Inflammatory macrophage treated with lipopolysaccharide for 1 hour (primary cell): ENCODE data around the gene FBXL15.
A peak's percentile ranks its signal among the peaks of the same experiment; 100 is the strongest.
"Not testable (repeated sequence)": the region's sequence is repeated elsewhere in the genome, so short reads cannot be mapped to it uniquely, and the experiment has no call there.

Experiments used
- DNase-seq, 2 donors: peaks; one replicate each; pipeline ENCODE4 v3.0.0-alpha.2; 2020 to 2022

FBXL15 gene

GRCh38 chr10:102432162-102432950, 11.7 kb downstream of the FBXL15 start, which contains the start of gene CUEDC2:
CUEDC2 (minus strand) TSS chr10:102432574; CDS start chr10:102425188, 7,386 bp downstream.
- peak; percentile 95 to 99 for DNase-seq

- peak; percentile 68 to 88 for DNase-seq
These were observed 13.0 kb downstream of the FBXL15 start for GRCh38 chr10:102433619-102434046.

GRCh38 chr10:102434394-102435132, 13.9 kb downstream of the FBXL15 start:
- DNase-seq, result peak; percentile 53 to 79

- DNase-seq, result no peak
These were observed 14.5 kb downstream of the FBXL15 start for GRCh38 chr10:102435133-102435497.

- DNase-seq, result peak; percentile 69 to 70
These were observed 15.0 kb downstream of the FBXL15 start for GRCh38 chr10:102435529-102436233.

- DNase-seq, result no peak
These were observed 15.7 kb downstream of the FBXL15 start for GRCh38 chr10:102436312-102436711.

GRCh38 chr10:102437515-102437914, 16.9 kb downstream of the FBXL15 start:
- no peak for DNase-seq

GRCh38 chr10:102438374-102438773, 17.7 kb downstream of the FBXL15 start:
- DNase-seq, result no peak

GRCh38 chr10:102444851-102445250, 24.2 kb downstream of the FBXL15 start:
- DNase-seq, result peak; percentile 57 to 60

GRCh38 chr10:102449321-102450123, 28.9 kb downstream of the FBXL15 start:
- peak in 1 of 2 donors; percentile 51 for DNase-seq

GRCh38 chr10:102450124-102450373, 29.4 kb downstream of the FBXL15 start:
- no peak for DNase-seq

- peak; percentile 64 to 65 for DNase-seq
These were observed 29.9 kb downstream of the FBXL15 start for GRCh38 chr10:102450374-102451104.

GRCh38 chr10:102451105-102451969, 30.7 kb downstream of the FBXL15 start, which contains the start of gene C10orf95:
C10orf95 (minus strand) TSS chr10:102451543; CDS start chr10:102451093, 450 bp downstream.
- no peak for DNase-seq

GRCh38 chr10:102452672-102453340, 32.2 kb downstream of the FBXL15 start:
- DNase-seq, result peak; percentile 85 to 86

- peak; percentile 23 to 47 for DNase-seq
These were observed 32.9 kb downstream of the FBXL15 start for GRCh38 chr10:102453502-102453901.

GRCh38 chr10:102454662-102455487, 34.2 kb downstream of the FBXL15 start:
- DNase-seq, result not testable (repeated sequence)

- DNase-seq, result peak; percentile 78 to 84
These were observed 35.3 kb downstream of the FBXL15 start for GRCh38 chr10:102455893-102456471.

GRCh38 chr10:102457591-102458150, 37.0 kb downstream of the FBXL15 start:
- DNase-seq, result no peak

GRCh38 chr10:102458656-102459055, 38.0 kb downstream of the FBXL15 start:
- no peak for DNase-seq
